GM12864 (cell line): Measurements from ENCODE around the gene NHSL2.
"Not testable (repeated sequence)": the region's sequence is repeated elsewhere in the genome, so short reads cannot be mapped to it uniquely, and the experiment has no call there.

ENCODE experiments used
- DNase-seq: peaks from one replicate; pipeline ENCODE4 v3.0.0-alpha.2; 2011; ENCODE audit warnings: low read depth
- H3K4me3 ChIP-seq: 2 replicates; pipeline ENCODE4 v1.5.1; 2011; ENCODE audit warnings: mild to moderate bottlenecking, low read depth, low read length, control low read depth
- TF ChIP-seq, protein P1 (sequence below): IDR thresholded peaks from 2 replicates; pipeline ENCODE4 v1.5.1; 2011; ENCODE audit warnings: low read depth, mild to moderate bottlenecking, moderate library complexity, low read length, control low read depth, inconsistent platforms; ENCODE audit errors: missing control alignments

Gene NHSL2

DNA sequence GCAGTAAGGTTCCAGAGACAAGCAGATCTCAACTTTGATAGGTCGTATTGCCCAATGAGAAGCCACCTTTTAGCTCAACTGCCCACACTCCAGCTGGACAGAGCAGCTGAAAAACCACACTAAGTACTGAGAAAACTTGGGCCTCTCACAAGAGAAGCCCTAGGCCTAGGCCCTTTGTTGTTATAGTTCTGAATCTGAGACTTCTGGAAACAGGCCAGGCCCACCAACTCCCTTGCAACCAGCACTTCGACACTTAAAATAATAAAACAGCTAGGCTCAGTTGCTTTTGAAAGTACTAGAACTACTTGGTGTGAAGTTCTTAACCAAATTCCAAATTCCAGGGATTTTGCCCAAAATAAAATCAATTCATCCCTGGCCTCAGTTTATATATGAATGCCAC is 234.5 kb downstream of the NHSL2 start:
- TF ChIP-seq, protein P1, sequence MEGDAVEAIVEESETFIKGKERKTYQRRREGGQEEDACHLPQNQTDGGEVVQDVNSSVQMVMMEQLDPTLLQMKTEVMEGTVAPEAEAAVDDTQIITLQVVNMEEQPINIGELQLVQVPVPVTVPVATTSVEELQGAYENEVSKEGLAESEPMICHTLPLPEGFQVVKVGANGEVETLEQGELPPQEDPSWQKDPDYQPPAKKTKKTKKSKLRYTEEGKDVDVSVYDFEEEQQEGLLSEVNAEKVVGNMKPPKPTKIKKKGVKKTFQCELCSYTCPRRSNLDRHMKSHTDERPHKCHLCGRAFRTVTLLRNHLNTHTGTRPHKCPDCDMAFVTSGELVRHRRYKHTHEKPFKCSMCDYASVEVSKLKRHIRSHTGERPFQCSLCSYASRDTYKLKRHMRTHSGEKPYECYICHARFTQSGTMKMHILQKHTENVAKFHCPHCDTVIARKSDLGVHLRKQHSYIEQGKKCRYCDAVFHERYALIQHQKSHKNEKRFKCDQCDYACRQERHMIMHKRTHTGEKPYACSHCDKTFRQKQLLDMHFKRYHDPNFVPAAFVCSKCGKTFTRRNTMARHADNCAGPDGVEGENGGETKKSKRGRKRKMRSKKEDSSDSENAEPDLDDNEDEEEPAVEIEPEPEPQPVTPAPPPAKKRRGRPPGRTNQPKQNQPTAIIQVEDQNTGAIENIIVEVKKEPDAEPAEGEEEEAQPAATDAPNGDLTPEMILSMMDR, result no peak

GRCh38 chrX:72146527-72146926 is 235.9 kb downstream of the NHSL2 start:
- H3K4me3 ChIP-seq, result no peak overlapping the region
- DNase-seq, result no peak
- TF ChIP-seq, protein P1, result no peak

More for the DNA sequence above, 234.5 kb downstream of the NHSL2 start:
- H3K4me3 ChIP-seq, result no peak overlapping the region
- DNase-seq, result no peak

DNA sequence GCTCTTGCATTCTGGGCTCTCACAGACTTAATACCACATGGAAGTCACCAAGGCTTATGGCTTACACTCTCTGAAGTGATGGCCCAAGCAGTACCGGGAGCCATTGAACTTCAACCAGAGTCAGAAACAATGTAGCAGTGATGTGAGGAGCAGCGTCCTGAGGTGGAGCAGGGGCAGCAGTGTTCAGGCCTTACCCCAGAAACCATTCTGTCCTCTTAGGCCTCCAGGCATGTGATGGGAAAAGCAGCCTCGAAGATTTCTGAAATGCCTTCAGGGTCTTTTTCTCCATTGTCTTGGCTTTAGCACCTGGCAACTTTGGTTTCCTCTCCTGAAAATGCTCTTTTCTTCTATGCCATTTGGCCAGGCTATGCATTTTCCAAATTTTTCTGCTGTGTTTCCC is 248.1 kb downstream of the NHSL2 start:
- H3K4me3 ChIP-seq, result no peak overlapping the region
- TF ChIP-seq, protein P1, result no peak
- no peak for DNase-seq

GRCh38 chrX:72159769-72160168 is 249.1 kb downstream of the NHSL2 start:
- H3K4me3 ChIP-seq, result no peak overlapping the region
- no peak for DNase-seq
- TF ChIP-seq, protein P1, result no peak

GRCh38 chrX:72165551-72165950 is 254.9 kb downstream of the NHSL2 start:
- TF ChIP-seq, protein P1, result no peak
- H3K4me3 ChIP-seq, result no peak overlapping the region
- DNase-seq, result no peak

DNA sequence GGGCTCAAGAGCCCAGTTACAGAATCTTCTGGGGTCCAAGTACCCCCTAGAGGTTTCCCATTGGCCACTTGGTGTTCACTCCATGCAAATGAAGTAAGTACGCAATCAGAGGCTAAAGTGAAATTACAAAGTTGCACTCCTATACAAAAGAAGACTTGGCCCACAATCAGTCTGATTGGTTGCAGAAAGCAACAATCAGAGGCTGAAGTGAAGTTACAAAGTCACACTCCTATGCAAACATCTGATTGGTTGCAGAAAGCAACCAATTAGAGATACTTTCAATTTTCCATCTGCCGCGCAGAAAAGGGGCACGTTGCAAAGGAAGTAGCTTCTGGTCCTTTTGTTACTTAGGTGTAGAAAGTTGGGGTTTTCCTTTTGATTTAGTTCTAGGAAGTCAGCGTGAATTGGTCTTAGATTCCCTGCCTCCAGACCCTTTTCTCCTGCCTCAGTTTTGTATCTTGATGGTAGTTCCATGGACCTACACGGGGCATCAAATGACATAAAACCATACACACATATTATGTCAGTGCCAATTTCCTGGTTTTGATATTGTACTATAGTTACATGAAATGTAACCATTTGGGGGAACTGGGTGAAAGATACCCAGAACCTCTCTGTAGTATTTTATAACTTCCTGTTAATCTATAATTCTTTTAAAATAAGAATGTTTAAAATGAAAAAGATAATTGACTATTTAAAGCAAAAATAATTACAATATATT is 258.5 kb downstream of the NHSL2 start:
- no peak for DNase-seq
- H3K4me3 ChIP-seq, result no peak overlapping the region
- TF ChIP-seq, protein P1, result no peak

DNA sequence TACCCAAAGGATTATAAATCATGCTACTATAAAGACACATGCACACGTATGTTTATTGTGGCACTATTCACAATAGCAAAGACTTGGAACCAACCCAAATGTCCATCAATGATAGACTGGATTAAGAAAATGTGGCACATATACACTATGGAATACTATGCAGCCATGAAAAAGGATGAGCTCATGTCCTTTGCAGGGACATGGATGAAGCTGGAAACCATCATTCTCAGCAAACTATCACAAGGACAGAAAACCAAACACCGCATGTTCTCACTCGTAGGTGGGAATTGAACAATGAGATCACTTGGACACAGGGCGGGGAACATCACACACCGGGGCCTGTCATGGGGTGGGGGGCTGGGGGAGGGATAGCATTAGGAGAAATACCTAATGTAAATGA is 265.6 kb downstream of the NHSL2 start:
- not testable (repeated sequence) for H3K4me3 ChIP-seq, DNase-seq
